Neural crest cell (in vitro differentiated cells): ENCODE results near the gene SMAD3. TPM values are rescaled to one million over a fixed set of nuclear protein-coding genes. Genes with fewer than 3 reads are reported as not detected.

Source experiments
- DNase-seq: peaks from one replicate; pipeline ENCODE4 v3.0.0; 2021; ENCODE audit warnings: low read depth, mixed read lengths, low spot score
- H3K27ac Mint-ChIP-seq: one replicate; pipeline ENCODE4 v1.8.0; 2021; ENCODE audit warnings: mild to moderate bottlenecking, mixed read lengths; ENCODE audit not compliant: unreplicated experiment
- H3K27me3 Mint-ChIP-seq: 2 replicates; pipeline ENCODE4 v1.8.0; 2021; ENCODE audit warnings: low read depth, mild to moderate bottlenecking, mixed read lengths
- H3K36me3 Mint-ChIP-seq: 2 replicates; pipeline ENCODE4 v1.8.0; 2021; ENCODE audit warnings: low read depth, mild to moderate bottlenecking, mixed read lengths
- H3K4me1 Mint-ChIP-seq: 2 replicates; pipeline ENCODE4 v1.8.0; 2021; ENCODE audit warnings: mixed read lengths
- H3K4me3 Mint-ChIP-seq: one replicate; pipeline ENCODE4 v1.8.0; 2021; ENCODE audit warnings: mild to moderate bottlenecking, mixed read lengths
- H3K9me3 Mint-ChIP-seq: 2 replicates; pipeline ENCODE4 v1.8.0; 2021; ENCODE audit warnings: mixed read lengths
- total RNA-seq: library from RNA; stranded (reverse); gene quantifications from 2 replicates; pipeline ENCODE4 v1.2.1, GENCODE V29; 2021
- TF ChIP-seq, protein P1 (sequence below): fragments of 200-600 bp; sonication (generic); conservative IDR thresholded peaks from 2 replicates; pipeline ENCODE4 v1.5.0; 2021; ENCODE audit warnings: antibody characterized with exemption, mild to moderate bottlenecking

The SMAD3 gene
- total RNA-seq, 1 donor from 2014 or later = 39.5 TPM

DNA sequence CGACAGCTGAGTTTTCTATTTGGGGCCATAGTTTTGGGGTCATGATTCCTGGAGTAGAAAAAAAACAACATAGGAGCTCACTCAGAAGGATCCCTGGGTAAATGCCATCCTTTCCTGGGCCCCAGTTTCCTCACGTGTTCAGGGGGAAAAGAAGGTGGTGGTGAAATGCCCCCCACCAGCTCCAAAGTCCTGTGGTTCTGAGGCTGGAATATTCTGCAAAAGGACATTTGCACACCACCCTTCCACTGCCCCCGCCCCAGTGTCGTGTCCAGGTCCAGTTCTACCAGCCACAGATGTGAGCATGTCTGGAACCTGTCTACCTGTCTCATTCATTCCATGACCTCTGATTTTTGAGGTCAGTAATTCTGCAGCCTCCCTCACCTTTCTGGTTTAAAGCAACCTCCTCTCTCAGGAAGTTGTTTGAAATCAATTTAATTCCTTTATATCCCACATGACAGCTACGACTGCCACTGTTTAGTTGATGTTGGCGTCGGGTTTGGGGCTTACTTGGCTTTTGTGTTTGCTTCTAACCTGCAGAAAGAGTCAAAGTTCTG, 82.1 kb downstream of the SMAD3 start:
- Mint-ChIP-seq H3K27ac (no peak overlapping the region), H3K9me3 (no peaks in the 10 kb centered on the region)

DNA sequence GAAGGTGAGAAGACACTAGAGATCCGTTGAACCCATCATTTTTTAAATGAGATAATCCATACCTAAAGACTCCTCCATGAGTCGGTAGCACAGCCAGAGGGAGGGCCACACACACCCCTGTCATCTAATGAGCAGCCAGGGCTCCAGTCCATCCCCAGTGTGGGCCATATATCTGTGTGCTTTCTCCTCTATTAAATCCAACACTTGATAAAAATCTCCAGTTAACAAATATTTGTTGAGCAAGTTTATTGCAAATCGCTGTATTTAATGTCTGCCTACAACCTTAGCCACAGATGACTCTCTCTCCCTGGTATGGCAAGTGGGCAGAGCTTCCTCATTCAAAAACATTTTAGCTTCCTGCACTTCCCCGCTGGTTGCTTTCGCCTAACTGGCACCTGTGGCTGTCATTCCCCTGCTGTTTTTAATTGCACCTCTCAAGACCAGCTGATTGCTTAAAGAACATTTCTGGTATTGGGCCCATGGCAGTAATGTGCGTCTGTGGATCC, 82.8 kb downstream of the SMAD3 start:
- TF ChIP-seq, protein P1, sequence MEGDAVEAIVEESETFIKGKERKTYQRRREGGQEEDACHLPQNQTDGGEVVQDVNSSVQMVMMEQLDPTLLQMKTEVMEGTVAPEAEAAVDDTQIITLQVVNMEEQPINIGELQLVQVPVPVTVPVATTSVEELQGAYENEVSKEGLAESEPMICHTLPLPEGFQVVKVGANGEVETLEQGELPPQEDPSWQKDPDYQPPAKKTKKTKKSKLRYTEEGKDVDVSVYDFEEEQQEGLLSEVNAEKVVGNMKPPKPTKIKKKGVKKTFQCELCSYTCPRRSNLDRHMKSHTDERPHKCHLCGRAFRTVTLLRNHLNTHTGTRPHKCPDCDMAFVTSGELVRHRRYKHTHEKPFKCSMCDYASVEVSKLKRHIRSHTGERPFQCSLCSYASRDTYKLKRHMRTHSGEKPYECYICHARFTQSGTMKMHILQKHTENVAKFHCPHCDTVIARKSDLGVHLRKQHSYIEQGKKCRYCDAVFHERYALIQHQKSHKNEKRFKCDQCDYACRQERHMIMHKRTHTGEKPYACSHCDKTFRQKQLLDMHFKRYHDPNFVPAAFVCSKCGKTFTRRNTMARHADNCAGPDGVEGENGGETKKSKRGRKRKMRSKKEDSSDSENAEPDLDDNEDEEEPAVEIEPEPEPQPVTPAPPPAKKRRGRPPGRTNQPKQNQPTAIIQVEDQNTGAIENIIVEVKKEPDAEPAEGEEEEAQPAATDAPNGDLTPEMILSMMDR = no peak
- Mint-ChIP-seq H3K4me1 (peaks cover 79% of the 10 kb centered on the region), H3K27me3 (no peaks in the 10 kb centered on the region), H3K4me3 (no peak overlapping the region), H3K27ac (no peak overlapping the region), H3K9me3 (no peaks in the 10 kb centered on the region), H3K36me3 (no peaks in the 10 kb centered on the region)
- DNase-seq = no peak

More for the DNA sequence above, 82.1 kb downstream of the SMAD3 start:
- Mint-ChIP-seq H3K36me3 (no peaks in the 10 kb centered on the region), H3K4me3 (peak overlapping the region; percentile 45), H3K4me1 (peaks cover 80% of the 10 kb centered on the region), H3K27me3 (no peaks in the 10 kb centered on the region)
- DNase-seq = no peak
- TF ChIP-seq, protein P1 = no peak

DNA sequence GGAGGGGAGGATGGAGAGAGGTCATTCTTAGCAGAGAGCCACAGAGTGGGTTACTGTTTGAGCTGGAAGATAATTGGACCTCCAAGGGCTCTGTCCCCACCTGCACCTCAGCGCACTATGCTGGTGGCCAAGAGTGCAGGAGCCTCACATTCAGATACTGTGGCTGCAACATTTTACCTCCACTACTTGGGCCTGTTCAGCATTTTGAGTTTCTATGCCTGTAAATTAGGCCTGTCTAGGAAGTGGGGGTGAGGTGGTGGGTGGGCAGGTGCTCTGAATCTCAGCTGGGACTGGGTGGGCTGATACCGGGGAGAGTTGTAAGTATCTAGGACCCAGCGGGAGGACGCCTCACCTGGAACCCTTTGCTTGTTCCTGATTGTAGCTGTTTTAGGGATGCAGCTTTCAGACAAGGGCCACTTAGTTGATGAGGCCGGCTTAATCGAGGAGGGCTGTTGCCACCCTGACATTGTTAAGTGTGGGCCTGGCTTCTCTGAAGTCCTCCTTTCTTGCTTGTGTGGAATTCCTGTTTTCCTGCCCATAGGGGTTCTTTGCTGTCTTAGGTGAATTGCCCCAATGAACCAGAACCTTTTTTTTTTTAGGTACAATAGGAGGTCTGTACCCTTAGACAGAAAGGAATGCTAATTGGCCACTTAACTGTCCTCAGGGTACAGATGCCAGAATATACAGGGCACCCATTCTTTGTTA, 83.8 kb downstream of the SMAD3 start:
- Mint-ChIP-seq H3K4me3 (peak overlapping the region; percentile 45), H3K27ac (no peak overlapping the region), H3K36me3 (no peaks in the 10 kb centered on the region), H3K9me3 (no peaks in the 10 kb centered on the region), H3K4me1 (peaks cover 73% of the 10 kb centered on the region), H3K27me3 (no peaks in the 10 kb centered on the region)
- no peak for DNase-seq
- TF ChIP-seq, protein P1 = no peak

DNA sequence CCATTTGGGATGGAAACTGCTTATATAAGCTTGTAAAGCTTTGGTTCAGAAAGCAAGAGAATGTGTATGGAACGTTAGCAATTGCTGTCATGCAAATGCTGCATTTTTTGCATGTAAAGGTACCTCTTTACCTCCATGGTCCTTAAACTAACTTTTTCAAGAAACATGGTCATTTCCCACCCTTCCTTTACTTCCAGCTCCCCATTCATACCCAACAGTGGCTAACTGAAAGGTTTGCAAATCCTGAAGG, 84.3 kb downstream of the SMAD3 start:
- H3K27me3 Mint-ChIP-seq = no peaks in the 10 kb centered on the region
- H3K9me3 Mint-ChIP-seq = no peaks in the 10 kb centered on the region
- DNase-seq = no peak
- H3K27ac Mint-ChIP-seq = peak overlapping the region; percentile 78
- peaks cover 68% of the 10 kb centered on the region for H3K4me1 Mint-ChIP-seq
- TF ChIP-seq, protein P1 = no peak
- H3K4me3 Mint-ChIP-seq = peak overlapping the region; percentile 58
- H3K36me3 Mint-ChIP-seq = no peaks in the 10 kb centered on the region

DNA sequence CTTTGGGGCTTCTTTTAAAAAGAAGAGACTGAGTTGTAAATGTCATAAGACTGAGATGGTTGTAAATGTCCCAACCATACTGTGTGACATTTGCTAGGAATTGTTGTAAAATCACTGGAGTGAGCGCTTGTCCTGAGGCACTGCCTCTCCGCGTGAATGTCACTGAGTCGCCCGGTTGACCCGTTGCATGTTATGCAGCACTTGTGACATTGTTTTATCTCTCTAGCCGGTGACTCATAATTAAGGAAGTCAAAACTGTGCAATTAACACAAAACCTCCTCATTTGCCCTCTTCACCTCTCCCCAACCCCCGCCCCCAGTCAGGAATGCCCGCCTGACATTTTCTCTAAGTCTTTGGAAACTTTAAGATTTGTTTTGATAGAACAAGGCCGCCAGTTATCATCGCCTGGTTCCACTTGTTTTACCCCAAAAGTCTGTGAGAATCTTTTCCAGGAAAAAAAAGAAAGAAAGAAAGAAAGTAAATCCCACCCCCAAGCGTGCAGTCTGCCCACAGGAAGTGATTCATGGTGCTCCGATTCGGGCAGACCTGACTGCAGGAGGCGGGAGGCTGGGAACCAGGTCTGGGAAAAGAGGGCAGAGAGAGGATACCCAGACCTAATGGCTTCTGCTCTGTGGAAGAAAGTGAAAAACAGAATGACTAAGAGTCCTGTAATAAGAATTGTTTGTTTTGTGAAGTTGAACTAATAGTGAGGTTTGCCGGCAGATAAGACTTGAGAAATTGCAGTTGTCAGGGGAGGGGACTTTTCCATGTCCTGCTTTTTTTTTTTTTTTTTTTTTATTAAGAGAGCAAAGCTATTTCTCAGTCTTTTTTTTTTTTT, 84.8 kb downstream of the SMAD3 start:
- no peak for DNase-seq
- peak overlapping the region; percentile 78 for H3K27ac Mint-ChIP-seq
- TF ChIP-seq, protein P1 = no peak
- peak overlapping the region; percentile 58 for H3K4me3 Mint-ChIP-seq
- H3K4me1 Mint-ChIP-seq = peaks cover 63% of the 10 kb centered on the region
- no peaks in the 10 kb centered on the region for H3K9me3 Mint-ChIP-seq
- no peaks in the 10 kb centered on the region for H3K36me3 Mint-ChIP-seq
- no peaks in the 10 kb centered on the region for H3K27me3 Mint-ChIP-seq
